ENCODE data around the gene TST.

- TF ChIP-seq ELK1 (IDR thresholded peaks at IDR 0.05; ENCODE audit: low read depth, low read length) (peak; percentile 97), NFYB (IDR thresholded peaks at IDR 0.05; ENCODE audit: insufficient read depth, low read depth, low read length) (0 out of 2 replicates have a peak, but pooled peaks have one; percentile 20), SIN3A (IDR thresholded peaks at IDR 0.05; ENCODE audit: low read depth, low read length) (peak; percentile 61; the same call in 1 of the 2 replicates), CHD2 (IDR thresholded peaks at IDR 0.05; ENCODE audit: borderline replicate concordance, low read depth, low read length) (no peak)
- TF ChIP-seq, protein P1, sequence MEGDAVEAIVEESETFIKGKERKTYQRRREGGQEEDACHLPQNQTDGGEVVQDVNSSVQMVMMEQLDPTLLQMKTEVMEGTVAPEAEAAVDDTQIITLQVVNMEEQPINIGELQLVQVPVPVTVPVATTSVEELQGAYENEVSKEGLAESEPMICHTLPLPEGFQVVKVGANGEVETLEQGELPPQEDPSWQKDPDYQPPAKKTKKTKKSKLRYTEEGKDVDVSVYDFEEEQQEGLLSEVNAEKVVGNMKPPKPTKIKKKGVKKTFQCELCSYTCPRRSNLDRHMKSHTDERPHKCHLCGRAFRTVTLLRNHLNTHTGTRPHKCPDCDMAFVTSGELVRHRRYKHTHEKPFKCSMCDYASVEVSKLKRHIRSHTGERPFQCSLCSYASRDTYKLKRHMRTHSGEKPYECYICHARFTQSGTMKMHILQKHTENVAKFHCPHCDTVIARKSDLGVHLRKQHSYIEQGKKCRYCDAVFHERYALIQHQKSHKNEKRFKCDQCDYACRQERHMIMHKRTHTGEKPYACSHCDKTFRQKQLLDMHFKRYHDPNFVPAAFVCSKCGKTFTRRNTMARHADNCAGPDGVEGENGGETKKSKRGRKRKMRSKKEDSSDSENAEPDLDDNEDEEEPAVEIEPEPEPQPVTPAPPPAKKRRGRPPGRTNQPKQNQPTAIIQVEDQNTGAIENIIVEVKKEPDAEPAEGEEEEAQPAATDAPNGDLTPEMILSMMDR (IDR thresholded peaks at IDR 0.05 in 2 of 3, conservative IDR thresholded peaks at IDR 0.05 in 1 of 3; ENCODE audit: control insufficient read depth in 2 of 3, extremely low read depth in 1 of 3, insufficient read depth in 1 of 3, low read depth in 3 of 3, low read length in 3 of 3) = peak; percentile 84 to 99 (median 91)
Measured at GRCh38 chr22:36977947-36978660, 41.1 kb downstream of the TST start.
